HG03196 (cell line): ENCODE results near the gene CSGALNACT2.
"Not testable (repeated sequence)": the region's sequence is repeated elsewhere in the genome, so short reads cannot be mapped to it uniquely, and the experiment has no call there.

Experiments used
- ATAC-seq: cut with Tn5 transposase; IDR thresholded peaks from one replicate; pipeline ENCODE4 v1.9.1; 2021; ENCODE audit not compliant: unreplicated experiment

Gene CSGALNACT2, protein sequence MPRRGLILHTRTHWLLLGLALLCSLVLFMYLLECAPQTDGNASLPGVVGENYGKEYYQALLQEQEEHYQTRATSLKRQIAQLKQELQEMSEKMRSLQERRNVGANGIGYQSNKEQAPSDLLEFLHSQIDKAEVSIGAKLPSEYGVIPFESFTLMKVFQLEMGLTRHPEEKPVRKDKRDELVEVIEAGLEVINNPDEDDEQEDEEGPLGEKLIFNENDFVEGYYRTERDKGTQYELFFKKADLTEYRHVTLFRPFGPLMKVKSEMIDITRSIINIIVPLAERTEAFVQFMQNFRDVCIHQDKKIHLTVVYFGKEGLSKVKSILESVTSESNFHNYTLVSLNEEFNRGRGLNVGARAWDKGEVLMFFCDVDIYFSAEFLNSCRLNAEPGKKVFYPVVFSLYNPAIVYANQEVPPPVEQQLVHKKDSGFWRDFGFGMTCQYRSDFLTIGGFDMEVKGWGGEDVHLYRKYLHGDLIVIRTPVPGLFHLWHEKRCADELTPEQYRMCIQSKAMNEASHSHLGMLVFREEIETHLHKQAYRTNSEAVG

DNA sequence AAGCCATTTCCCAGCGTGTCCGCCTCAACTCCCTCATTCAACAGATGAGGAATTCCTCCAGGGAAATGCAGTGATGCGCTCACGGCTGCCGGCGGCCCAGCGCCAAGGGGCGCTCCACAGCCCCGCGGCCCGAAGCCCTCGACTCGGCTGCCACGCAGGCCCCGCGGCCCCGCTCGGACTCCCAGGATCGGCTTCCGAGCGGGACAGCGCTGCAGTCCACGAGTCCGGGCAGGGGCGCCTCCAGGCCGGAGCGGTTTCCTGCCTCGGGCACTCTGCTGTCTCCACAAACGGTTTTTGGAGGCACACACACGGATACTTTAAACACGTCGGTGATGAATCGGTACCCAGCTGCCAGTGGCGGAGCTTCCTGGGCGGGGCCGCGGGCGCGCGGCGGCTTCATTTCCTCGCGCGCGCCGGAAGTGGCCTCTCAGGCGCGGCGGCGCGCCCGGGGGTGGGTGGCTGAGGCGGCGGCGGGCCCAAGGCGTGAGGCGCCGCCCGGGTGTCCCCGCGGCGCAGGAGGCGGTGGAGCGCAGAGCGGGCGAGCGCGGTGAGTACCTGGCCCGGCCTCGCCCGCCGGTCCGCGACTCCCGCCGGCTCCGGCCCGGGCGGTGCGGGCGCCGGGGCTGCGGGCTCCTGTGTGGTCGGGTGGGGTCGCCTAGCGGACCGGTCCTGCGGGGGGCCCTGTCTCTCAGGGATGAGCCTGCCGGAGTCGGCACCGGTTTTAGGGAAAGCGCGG is at the start of gene CSGALNACT2:
Gene CSGALNACT2, plus strand, starts transcription at position 425 of the 736 bp plus-strand sequence. CDS start 16,705 bp downstream, outside the sequence.
- ATAC-seq, result peak; percentile 64

DNA sequence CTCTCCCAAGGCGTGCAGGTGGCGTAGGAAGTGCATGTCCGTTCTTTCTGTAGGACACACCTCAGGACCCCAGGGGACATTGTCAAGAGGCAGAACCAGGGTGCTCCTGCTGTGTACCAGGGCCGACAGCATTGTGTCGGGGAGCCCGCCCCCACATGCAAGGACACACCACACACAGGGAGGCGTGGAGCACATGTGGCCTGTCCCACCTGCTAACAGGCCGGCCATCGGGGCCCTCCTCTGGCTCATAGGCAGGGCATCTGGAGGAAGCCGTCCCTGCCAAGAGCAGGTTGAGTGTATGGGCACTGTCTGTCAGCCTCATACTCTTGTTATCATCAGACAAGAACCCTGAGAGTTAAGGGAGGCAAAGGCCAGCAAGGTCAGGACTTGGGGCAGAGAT is 48.7 kb upstream of the CSGALNACT2 start:
- no peak for ATAC-seq

DNA sequence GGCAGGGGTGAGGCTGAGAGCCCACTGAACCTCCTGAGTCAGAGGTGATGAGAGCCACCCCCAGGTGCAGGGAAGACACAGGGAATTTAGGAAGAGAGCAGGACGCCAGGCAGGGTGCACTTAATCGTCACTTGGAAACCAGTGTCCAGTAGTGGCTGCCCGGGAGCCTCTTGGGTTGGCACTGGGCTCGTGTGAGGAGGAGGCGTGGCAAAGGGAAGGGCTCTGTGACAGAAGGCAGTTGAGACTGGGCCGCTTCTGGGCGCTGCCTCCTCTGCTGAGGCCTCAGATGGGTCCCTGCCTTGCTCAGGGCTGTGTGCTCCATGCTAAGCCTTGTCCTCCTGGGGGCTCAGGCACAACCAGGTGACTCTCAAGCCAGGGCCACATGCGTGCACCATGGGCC is 48.1 kb upstream of the CSGALNACT2 start:
- ATAC-seq, result no peak

DNA sequence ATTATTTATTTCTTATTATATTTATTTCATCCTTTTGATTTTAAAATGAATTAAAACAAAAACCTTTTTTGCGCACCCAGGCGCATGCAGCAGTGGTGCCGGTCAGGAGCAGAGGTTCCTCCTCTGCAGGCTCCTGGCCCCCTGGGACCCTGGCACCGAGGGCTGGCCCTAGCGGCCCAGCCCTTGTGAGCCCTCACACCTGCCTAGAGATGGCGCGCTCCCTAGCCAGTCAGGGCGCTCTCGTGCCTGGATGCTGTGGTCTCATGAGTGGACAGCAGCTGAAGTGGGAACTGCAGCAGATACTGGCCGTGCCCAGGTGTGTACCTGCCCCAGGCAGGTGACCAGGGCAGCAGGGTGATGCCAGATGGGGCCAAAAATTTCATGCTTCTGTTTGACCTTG is 47.6 kb upstream of the CSGALNACT2 start:
- no peak for ATAC-seq

DNA sequence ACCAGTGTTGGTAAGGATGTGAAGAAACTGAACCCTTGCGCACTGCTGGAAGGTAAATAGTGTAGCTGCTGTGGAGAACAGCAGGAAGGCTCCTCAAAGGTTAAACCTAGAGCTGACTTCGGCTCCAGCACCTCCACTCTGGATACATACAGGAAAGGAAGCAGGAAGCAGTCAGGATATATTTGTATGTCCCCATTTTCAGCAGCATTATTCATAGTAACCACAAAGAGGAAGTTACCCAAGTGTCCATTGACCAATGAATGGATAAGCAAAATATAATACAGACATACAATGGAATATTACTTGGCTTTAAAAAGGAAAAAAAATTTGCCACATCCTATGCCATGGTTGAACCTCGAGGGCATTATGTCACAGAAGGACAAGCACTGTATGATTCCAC is 46.4 kb upstream of the CSGALNACT2 start:
- ATAC-seq, result no peak

DNA sequence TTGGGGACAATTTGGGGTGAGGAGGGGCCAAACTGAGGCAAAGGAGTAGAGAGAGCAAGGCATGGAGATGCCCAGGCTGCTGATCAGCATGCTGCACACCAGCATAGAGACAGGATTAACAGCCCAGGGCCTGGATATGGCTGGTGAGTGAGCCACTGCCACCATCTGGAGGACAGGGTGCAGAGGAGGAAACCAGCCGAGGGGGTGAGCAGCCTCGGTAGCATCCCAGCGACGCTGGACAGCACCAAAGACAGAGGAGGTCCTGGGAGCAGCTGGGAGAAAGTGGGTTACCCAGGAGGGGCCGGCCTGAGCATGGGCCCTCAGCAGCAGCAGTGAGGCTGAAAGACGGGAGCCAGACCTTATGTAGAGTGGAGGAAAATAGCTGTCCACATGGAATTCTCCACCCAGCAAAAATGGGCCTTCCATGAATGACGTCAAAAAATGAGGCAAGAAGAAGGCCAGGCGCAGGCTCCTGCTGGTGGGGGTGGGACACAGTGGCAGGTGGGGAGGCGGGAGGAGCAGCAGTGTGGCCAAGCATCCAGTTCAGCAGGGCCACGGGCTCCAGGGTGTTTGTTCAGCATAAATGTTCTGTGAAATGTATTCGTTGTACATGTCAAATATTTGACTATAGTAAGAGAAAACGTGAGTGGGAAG is 44.7 kb upstream of the CSGALNACT2 start:
- ATAC-seq, result no peak

DNA sequence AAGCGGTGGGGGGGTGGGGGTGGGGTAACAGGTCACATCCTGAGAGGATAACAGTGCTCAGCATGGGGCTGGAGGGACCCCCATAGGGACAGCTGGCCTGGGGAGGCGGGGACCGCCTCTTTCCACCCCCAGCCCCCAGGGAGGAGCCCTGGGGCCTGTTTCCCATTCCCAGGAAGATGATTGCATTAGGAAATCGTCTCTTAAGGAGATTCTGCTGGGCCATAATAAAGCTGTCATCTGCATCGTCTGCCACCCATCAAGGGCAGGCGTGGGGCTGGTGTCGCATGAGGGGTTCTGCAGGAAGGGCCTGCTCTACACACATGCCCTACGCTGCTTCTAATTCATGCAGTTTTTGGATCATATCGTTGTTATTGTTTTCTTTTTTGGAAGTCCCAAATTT is 44.2 kb upstream of the CSGALNACT2 start:
- ATAC-seq, result no peak

DNA sequence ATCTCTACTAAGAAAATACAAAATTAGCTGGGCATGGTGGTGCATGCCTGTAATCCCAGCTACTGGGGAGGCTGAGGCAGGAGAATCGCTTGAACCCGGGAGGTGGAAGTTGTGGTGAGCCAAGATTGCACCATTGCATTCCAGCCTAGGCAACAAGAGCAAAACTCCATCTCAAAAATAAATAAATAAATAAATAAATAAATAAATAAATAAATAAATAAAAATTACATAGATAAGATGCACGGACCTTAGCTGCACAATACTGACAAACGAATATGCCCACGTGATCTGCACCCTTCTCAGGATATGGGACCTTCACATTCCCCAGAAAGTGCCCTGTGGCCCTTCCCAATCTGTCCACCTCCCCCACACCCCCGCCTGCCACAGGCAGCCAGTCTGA is 38.9 kb upstream of the CSGALNACT2 start:
- not testable (repeated sequence) for ATAC-seq

DNA sequence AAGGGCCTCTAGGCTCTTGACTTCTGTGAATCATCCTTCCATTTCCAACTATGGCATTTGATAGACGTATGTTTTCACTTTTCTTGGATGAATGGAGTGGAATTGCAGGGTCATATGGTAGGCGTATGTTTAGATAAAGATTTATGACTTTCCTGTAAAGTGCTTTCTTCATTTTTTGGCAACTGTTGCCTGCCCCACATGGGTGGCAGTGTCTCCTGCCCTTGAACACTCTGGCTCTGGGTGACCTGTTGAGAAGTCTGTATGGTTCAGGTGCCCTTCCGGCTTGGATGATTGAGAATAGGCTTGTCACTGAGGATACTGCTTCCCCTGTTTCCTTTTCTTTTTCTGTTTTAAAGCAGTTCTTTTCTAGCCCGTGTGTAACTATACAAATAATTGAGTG is 38.3 kb upstream of the CSGALNACT2 start:
- ATAC-seq, result no peak

DNA sequence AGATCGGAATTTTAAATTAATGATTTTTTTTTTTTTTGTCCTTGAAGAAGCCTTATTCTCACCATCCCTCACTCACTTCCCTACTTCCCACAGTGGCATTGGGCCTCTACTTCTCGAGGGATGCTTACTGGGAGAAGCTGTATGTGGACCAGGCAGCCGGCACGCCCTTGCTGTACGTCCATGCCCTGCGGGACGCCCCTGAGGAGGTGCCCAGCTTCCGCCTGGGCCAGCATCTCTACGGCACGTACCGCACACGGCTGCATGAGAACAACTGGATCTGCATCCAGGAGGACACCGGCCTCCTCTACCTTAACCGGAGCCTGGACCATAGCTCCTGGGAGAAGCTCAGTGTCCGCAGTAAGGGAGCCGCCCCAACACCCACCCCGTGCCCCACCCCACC is 37.9 kb upstream of the CSGALNACT2 start:
- no peak for ATAC-seq

DNA sequence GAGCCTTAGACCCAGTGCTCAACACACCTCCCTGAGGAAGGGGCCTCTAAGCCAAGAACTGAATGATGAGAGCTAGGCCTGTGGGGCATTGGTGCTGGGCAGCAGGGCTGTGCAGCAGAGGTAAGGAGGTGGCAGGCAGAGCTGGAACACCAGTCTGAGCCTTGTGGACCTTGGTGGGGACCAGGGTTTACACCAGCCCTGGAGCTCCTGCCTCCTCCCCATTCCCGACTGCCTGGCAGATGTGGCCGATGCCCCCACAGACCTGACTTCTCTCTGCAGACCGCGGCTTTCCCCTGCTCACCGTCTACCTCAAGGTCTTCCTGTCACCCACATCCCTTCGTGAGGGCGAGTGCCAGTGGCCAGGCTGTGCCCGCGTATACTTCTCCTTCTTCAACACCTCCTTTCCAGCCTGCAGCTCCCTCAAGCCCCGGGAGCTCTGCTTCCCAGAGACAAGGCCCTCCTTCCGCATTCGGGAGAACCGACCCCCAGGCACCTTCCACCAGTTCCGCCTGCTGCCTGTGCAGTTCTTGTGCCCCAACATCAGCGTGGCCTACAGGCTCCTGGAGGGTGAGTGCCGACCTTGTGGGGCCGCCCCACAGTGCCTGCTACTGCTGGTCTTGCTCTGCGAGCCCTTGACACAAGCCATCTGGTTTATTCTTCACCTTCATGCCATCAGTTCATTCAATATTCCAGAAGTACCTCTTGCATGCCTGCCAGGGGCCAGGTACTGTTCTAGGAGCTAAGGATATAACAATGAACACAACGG is 36.0 kb upstream of the CSGALNACT2 start:
- no peak for ATAC-seq

DNA sequence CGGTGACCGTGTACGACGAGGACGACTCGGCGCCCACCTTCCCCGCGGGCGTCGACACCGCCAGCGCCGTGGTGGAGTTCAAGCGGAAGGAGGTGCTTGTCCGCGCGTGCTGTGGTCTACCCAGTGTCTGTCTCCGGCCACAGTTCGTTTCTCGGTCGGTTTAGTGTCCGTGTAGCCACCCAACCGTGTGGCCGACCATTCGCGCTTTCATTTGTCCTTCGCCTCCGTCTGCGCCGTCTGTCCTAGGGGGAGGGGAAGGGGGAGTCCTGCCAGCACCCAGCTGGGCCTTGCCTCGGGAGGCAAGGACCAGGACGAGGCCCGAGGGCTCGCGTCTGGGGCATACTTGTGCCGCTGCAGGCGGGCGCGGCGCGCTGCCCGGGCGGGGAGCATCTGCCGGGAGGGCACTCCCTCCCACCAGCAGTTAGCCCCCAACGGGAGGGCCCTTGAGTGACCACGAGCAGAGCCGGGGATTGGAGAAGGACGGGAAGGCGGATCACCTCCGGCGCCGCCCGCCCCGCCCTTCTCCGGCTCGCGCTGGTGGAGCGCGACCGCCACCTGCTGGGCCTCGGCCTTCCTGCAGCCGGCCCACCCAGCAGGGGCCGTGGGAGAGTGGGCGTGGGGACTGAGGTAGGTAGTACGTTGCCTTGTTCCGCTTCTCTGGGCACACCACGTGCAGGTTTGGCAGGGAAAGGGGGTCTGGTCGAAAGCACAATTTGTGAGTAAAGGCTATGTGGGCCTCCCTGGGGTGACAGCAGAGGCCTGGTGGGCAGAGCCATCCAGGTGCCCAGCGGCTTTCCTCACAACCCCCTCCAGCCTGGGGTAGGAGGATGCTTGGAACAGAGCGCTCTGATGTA is 32.9 kb upstream of the CSGALNACT2 start:
- peak; percentile 74 for ATAC-seq

DNA sequence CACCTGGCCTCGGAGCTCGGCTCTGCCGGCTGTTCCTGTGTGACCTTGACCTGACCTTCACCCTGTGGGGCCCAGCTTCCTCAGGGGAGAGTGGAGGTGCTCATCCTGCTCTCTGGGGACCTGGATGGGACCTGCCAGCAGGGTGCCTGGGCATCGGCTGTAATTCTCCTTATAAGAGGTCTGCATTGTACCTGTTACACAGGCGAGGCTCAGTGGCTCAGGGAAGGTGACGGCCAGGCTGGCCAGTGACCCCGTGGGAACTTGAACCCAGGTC is 32.4 kb upstream of the CSGALNACT2 start:
- ATAC-seq, result no peak

DNA sequence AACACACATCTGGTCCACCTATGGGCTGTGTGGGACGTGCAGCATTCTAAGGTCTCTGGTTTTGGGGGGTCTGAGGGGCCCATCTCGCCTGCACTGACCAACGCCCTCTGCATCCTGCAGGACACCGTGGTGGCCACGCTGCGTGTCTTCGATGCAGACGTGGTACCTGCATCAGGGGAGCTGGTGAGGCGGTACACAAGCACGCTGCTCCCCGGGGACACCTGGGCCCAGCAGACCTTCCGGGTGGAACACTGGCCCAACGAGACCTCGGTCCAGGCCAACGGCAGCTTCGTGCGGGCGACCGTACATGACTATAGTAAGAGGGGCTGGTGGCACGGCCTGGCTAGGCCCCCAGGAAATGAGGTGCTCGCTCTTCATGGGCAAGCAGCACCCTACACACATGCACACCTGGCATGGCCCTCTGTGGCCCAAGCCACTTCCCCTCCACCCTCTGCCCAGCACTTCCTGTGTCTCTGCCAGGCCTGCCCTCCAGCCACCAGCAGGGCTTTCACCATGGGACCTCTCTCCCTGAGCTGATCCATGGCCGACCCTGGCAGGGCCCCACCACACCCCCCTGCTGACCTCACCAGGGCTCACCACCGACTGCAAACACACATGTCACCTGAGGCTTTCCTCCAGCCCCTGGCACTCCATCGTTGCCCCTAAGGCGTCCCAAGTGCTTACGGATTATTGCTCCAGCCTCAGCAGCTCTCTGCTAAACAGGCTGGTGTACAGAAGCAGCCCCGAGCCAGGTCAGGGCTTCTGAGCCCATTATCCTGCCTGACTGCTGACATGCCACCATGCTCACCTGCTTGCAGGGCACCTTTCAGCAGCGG is 31.8 kb upstream of the CSGALNACT2 start:
- ATAC-seq, result no peak

DNA sequence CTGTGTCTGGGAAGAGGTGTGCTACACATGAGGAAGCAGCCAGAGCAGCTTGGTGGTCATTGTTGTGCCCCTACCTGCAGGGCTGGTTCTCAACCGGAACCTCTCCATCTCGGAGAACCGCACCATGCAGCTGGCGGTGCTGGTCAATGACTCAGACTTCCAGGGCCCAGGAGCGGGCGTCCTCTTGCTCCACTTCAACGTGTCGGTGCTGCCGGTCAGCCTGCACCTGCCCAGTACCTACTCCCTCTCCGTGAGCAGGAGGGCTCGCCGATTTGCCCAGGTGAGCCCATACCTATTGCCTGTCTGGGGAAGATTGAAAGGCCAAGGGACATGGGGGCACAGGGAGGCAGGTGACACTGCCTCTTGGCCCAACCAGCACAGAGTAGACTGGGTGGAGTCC is 29.3 kb upstream of the CSGALNACT2 start:
- ATAC-seq, result no peak

DNA sequence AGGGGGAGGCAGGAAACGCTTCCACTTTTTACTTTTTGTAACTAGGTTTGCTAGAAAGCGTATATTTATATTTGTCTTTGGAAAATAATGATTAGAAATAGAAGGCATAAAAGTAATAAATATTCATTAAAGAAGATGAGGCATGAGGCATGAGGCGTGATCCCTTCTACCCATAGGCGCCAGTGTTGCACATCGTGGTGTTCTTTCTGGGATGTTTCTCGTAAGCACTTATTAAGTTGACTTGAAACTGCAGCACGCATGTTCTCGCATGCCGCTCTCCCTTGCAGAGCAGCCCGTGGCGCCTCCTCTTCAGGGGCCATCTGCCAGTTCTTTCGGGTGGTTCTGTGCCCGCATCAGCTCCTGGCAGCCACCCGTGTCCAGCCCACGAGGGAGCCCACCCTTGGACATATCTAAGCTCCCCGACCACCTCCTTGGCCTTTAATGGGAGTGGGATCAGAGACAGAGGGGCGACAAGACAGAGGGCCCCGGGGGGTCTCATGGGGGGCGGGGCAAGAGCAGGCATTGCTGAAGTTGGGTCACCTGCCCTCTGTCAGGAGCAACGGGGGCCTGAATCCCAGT is 28.5 kb upstream of the CSGALNACT2 start:
- no peak for ATAC-seq

DNA sequence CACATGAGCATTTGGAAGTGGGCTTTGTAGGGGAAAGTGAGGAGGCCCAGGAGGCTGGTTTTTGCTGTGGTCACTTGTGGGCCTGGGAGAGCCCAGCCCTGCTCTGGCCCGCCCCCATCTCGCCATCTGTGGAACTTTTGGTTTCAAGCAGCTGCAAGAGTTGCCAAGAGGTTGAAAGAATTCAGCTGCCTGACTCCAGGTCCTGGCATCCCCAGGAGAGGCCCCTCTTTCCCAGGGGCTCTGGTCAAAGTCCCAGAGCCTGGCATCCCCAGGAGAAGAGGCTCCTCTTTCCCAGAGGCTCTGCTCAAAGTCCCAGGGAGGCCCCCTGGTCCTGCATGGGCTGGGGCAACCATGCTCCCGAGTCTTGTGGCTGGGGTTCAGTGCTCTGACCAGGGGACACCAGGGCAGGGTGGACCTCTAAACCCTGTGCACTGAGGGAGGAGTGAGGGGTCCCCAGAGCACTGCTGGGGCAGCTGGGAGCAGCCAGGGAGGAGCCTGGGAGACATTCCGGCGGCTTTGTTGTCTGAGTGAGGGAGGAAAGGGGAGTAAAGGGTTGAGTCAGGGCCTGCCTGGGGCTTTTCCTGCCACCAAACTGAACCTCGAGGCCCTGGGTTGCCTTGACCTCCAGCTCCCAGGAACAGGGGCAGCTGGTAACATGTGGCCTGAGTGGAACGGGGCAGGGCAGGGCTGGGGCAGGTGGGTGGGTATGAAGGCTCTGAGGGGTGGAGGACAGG is 27.7 kb upstream of the CSGALNACT2 start:
- ATAC-seq, result no peak

DNA sequence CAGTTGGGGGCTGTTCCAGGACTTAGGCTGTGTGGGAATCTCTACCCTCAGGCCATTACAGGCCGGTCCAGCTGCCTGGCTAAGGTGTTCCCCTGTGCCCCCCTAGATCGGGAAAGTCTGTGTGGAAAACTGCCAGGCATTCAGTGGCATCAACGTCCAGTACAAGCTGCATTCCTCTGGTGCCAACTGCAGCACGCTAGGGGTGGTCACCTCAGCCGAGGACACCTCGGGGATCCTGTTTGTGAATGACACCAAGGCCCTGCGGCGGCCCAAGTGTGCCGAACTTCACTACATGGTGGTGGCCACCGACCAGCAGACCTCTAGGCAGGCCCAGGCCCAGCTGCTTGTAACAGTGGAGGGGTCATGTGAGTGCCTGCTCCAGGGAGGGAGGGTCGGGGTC is 27.1 kb upstream of the CSGALNACT2 start:
- no peak for ATAC-seq
